ENCODE measurements around the gene TECPR2. TPM values are rescaled to one million over a fixed set of nuclear protein-coding genes. Genes with fewer than 3 reads are reported as not detected.

The TECPR2 gene
- total and polyA plus RNA-seq, 2 of the 13 experiments (the other 11 are each of a cell fraction or from before 2014, with no cell fraction given), result 3.5 to 5.7 TPM

GRCh38 chr14:102490456-102490855 is 127.7 kb downstream of the TECPR2 start (continued):
- TF ChIP-seq, protein P1, sequence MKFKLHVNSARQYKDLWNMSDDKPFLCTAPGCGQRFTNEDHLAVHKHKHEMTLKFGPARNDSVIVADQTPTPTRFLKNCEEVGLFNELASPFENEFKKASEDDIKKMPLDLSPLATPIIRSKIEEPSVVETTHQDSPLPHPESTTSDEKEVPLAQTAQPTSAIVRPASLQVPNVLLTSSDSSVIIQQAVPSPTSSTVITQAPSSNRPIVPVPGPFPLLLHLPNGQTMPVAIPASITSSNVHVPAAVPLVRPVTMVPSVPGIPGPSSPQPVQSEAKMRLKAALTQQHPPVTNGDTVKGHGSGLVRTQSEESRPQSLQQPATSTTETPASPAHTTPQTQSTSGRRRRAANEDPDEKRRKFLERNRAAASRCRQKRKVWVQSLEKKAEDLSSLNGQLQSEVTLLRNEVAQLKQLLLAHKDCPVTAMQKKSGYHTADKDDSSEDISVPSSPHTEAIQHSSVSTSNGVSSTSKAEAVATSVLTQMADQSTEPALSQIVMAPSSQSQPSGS (CRISPR knock-in tag; IDR thresholded peaks at IDR 0.05), result no peak
- no peak for TF ChIP-seq ZNF331 (CRISPR knock-in tag; IDR thresholded peaks at IDR 0.05)
- TF ChIP-seq, protein P2, sequence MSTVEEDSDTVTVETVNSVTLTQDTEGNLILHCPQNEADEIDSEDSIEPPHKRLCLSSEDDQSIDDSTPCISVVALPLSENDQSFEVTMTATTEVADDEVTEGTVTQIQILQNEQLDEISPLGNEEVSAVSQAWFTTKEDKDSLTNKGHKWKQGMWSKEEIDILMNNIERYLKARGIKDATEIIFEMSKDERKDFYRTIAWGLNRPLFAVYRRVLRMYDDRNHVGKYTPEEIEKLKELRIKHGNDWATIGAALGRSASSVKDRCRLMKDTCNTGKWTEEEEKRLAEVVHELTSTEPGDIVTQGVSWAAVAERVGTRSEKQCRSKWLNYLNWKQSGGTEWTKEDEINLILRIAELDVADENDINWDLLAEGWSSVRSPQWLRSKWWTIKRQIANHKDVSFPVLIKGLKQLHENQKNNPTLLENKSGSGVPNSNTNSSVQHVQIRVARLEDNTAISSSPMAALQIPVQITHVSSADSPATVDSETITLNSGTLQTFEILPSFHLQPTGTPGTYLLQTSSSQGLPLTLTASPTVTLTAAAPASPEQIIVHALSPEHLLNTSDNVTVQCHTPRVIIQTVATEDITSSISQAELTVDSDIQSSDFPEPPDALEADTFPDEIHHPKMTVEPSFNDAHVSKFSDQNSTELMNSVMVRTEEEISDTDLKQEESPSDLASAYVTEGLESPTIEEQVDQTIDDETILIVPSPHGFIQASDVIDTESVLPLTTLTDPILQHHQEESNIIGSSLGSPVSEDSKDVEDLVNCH (CRISPR knock-in tag; IDR thresholded peaks at IDR 0.05), result no peak

DNA sequence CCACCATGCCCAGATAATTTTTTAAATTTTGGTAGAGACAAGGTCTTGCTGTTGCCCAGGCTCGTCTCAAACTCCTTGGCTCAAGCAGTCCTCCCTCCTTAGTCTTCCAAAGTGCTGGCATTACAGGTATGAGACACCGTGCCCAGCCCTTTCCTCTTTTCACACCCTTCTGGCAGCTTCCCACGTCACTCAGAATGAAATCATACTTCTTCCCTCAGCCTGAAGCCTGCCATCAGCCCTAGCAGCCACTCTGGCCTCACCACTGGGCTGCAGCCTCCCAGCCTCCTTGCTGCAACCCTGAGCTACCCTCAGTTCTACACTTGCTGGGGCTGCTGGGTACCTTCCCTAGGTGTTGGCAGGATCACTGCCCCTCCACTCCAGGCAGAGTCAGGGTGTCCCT is 128.6 kb downstream of the TECPR2 start:
- no peak for TF ChIP-seq DNMT1 (CRISPR knock-in tag; IDR thresholded peaks at IDR 0.05)
- TF ChIP-seq HDAC2 (CRISPR knock-in tag; IDR thresholded peaks at IDR 0.05), result no peak
- TF ChIP-seq NFYC (CRISPR knock-in tag; IDR thresholded peaks at IDR 0.05), result no peak
- TF ChIP-seq HDAC1 (CRISPR knock-in tag; IDR thresholded peaks at IDR 0.05), result no peak
- no peak for TF ChIP-seq CREB1 (IDR thresholded peaks at IDR 0.05)
- no peak for TF ChIP-seq CREB1 (CRISPR knock-in tag; IDR thresholded peaks at IDR 0.05)
- no peak for ATAC-seq
- Histone ChIP-seq H3K4me1 (ENCODE audit: insufficient read depth, low read length) (no peaks in the 10 kb centered on the region), H3K9me3 (ENCODE audit: low read length) (no peaks in the 10 kb centered on the region), H3K27ac (ENCODE audit: extremely low read length, insufficient read depth, low read length) (no peak overlapping the region), H3K36me3 (replicated peaks in 1 of 2; ENCODE audit: control insufficient read depth in 1 of 2, insufficient read depth in 2 of 2, low read length in 2 of 2) (no peaks in the 10 kb centered on the region), H3K4me2 (ENCODE audit: low read depth, low read length) (no peak overlapping the region), H3K79me2 (ENCODE audit: insufficient read depth, low read length) (no peaks in the 10 kb centered on the region), H3K4me3 (replicated peaks in 1 of 3; ENCODE audit: insufficient read depth in 1 of 3, low read depth in 2 of 3, low read length in 3 of 3) (no peak overlapping the region), H2AFZ (ENCODE audit: low read length) (no peak overlapping the region), H3K9ac (ENCODE audit: insufficient read depth, low read depth, low read length) (no peak overlapping the region), H4K20me1 (ENCODE audit: insufficient read depth, low read length) (no peaks in the 10 kb centered on the region), H3K27me3 (ENCODE audit: control insufficient read depth in 1 of 2, insufficient read depth in 2 of 2, low read length in 2 of 2) (no peaks in the 10 kb centered on the region)
- in situ Hi-C loops (cut with HindIII; ENCODE audit: extremely low pct_ligation_motif_present, low pct_unique_long_range_greater_than_20kb), result no loop called here
- BruUV-seq (replicated peaks), result no TSS peak
- ChIA-PET POLR2A (no interaction called here), CTCF (ENCODE audit: low intra/inter-chr PET ratio, low total read pairs) (no interaction called here)
- no peak for FAIRE-seq
- DNase-seq (ENCODE audit: low spot score), result no peak
- WGBS (ENCODE audit: low lambda C conversion rate), result 97% methylated on average over 3 of the region's 3 CpGs
- intact Hi-C loops (cut with micrococcal nuclease; ENCODE audit: unreplicated experiment), result no loop called here
